ENCODE results near the gene NOC3L.
"Not testable (repeated sequence)": the region's sequence is repeated elsewhere in the genome, so short reads cannot be mapped to it uniquely, and the experiment has no call there.

The NOC3L gene

GRCh38 chr10:94362360-94363250 lies at the start of gene NOC3L:
Gene NOC3L (minus strand): TSS chr10:94362939. CDS start chr10:94362838, 101 bp downstream.
- Mint-ChIP-seq H3K4me3 (peak within 1 kb of the TSS; percentile 95), H3K36me3 (ENCODE audit: low read depth) (peaks cover 17% of the 10 kb centered on the region)

DNA sequence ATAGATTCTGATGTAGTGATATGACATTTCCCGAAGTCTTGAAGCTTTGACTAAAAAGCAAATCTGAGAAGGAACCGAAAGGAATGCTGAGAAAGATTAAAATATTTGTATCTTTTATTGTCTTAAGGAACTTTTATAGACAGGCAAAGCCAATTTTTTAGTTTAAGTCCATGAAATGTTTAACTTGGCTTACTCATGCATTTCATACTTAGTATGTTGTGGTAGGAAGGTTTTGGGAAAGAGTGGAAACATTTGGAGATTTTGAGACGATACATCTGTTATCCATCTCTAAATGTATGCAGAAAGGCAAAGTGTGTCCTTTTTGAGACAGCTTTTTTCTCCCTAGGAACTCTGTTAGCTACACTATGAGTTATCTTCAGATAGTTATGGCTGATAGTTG lies 49.7 kb upstream of the NOC3L start:
- Mint-ChIP-seq H3K4me1 (ENCODE audit: low read depth) (no peaks in the 10 kb centered on the region), H3K27ac (no peak overlapping the region), H3K27me3 (ENCODE audit: low read depth) (peaks cover 34% of the 10 kb centered on the region), H3K9me3 (no peaks in the 10 kb centered on the region), H3K36me3 (ENCODE audit: low read depth) (no peaks in the 10 kb centered on the region), H3K4me3 (no peak overlapping the region)

More at GRCh38 chr10:94362360-94363250, at the start of gene NOC3L:
- H3K4me1 Mint-ChIP-seq (ENCODE audit: low read depth): peaks cover 22% of the 10 kb centered on the region
- H3K27me3 Mint-ChIP-seq (ENCODE audit: low read depth): peaks cover 17% of the 10 kb centered on the region
- no peaks in the 10 kb centered on the region for H3K9me3 Mint-ChIP-seq
- H3K27ac Mint-ChIP-seq: peak within 1 kb of the TSS; percentile 96

DNA sequence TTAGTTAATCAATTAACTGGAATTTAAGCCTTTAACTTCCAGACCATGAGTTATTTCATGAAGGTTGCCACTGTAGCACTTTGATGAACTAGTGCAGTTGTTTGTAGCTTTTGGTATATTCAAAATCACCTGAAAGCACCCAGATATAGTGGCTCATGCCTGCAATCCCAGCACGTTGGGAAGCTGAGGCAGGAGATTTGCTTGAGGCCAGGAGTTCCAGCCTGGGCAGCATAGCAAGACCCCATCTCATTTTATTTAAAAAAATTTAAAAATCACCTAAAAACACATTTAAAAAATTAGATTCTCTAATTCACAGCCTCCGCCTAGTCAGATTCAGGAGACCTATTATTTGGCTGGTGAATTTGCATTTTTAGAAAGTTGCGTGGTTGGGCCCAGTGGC lies 48.6 kb upstream of the NOC3L start:
- Mint-ChIP-seq H3K4me1 (ENCODE audit: low read depth) (no peaks in the 10 kb centered on the region), H3K36me3 (ENCODE audit: low read depth) (no peaks in the 10 kb centered on the region), H3K27me3 (ENCODE audit: low read depth) (peaks cover 46% of the 10 kb centered on the region), H3K27ac (no peak overlapping the region), H3K4me3 (no peak overlapping the region), H3K9me3 (no peaks in the 10 kb centered on the region)

DNA sequence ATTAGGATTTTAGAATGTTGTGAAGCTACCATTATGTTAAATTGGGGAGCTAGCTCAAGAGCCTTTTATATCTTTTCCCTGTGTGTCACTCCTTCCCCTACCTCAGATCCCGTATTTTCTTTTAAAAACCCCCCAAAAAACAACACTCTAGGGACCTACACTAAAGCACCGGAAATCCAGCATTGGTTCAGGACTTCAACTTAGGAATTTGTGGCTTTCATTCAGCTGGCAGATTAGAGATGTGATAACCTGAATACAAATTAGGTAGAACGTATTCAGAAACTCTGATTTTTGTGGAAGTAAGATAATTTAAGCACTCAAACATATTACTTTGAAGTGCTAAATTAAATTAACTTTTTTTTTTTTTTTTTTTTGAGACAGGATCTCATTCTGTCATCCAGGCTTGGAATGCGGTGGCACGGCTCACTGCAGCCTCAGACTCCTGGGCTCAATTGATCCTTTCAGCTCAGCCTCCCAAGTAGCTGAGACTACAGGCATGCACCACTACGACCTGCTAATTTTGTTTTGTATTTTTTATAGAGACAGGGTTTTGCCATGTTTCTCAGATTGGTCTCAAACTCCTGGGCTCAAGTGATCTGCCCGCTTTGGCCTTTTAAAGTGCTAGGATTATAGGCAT lies 46.4 kb upstream of the NOC3L start:
- no peak overlapping the region for H3K4me3 Mint-ChIP-seq
- no peaks in the 10 kb centered on the region for H3K36me3 Mint-ChIP-seq (ENCODE audit: low read depth)
- H3K4me1 Mint-ChIP-seq (ENCODE audit: low read depth): no peaks in the 10 kb centered on the region
- H3K27me3 Mint-ChIP-seq (ENCODE audit: low read depth): peaks cover 62% of the 10 kb centered on the region
- no peaks in the 10 kb centered on the region for H3K9me3 Mint-ChIP-seq
- no peak overlapping the region for H3K27ac Mint-ChIP-seq

DNA sequence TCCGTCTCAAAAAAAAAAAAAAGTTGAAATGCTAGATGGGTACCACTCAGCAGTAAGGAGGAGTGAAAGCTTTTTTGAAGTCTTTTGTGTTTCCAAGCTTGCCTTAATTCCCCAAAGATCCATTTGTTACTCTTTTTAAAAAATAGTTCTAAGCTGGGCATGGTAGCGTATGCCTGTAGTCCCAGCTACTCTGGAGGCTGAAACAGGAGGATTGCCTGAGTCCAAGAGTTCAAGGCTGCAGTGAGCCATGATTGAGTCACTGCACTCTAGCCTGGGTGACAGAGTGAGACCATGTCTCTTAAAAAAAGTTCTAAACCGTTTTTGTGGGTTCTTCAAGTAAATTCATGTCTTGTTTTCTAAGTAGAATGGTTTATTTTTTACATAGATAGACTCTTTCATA lies 44.9 kb upstream of the NOC3L start:
- Mint-ChIP-seq H3K27me3 (ENCODE audit: low read depth) (peaks cover 65% of the 10 kb centered on the region), H3K4me3 (no peak overlapping the region), H3K4me1 (ENCODE audit: low read depth) (peaks cover 4% of the 10 kb centered on the region), H3K36me3 (ENCODE audit: low read depth) (no peaks in the 10 kb centered on the region), H3K27ac (no peak overlapping the region), H3K9me3 (no peaks in the 10 kb centered on the region)

DNA sequence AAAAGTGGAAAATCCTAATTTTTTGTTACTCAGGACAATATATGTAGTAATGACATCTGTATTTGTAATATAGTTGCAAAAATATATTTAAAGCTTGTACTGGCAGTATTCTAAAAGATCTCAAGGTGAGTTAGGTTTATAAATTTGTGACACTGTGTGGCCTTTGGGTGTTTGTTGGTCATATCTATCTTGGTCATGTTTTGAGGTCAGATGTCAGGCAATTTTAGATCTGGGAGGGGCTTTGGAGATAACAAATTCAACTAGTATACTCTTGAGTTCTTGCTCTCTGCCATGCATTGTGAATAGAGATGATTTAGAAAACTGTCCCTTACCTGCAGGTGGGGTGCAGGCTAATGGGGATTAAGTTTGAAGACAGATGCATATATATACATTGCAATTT lies 42.7 kb upstream of the NOC3L start:
- Mint-ChIP-seq H3K4me3 (no peak overlapping the region), H3K4me1 (ENCODE audit: low read depth) (peaks cover 7% of the 10 kb centered on the region), H3K27me3 (ENCODE audit: low read depth) (peaks cover 71% of the 10 kb centered on the region), H3K9me3 (no peaks in the 10 kb centered on the region), H3K36me3 (ENCODE audit: low read depth) (no peaks in the 10 kb centered on the region), H3K27ac (no peak overlapping the region)

- H3K4me3 Mint-ChIP-seq: peak overlapping the region; percentile 79
- H3K36me3 Mint-ChIP-seq (ENCODE audit: low read depth): no peaks in the 10 kb centered on the region
- H3K9me3 Mint-ChIP-seq: no peaks in the 10 kb centered on the region
- peak overlapping the region; percentile 15 for H3K27ac Mint-ChIP-seq
- H3K27me3 Mint-ChIP-seq (ENCODE audit: low read depth): peaks cover 73% of the 10 kb centered on the region
- H3K4me1 Mint-ChIP-seq (ENCODE audit: low read depth): peaks cover 7% of the 10 kb centered on the region
These were observed 40.9 kb upstream of the NOC3L start for GRCh38 chr10:94403380-94404213.

DNA sequence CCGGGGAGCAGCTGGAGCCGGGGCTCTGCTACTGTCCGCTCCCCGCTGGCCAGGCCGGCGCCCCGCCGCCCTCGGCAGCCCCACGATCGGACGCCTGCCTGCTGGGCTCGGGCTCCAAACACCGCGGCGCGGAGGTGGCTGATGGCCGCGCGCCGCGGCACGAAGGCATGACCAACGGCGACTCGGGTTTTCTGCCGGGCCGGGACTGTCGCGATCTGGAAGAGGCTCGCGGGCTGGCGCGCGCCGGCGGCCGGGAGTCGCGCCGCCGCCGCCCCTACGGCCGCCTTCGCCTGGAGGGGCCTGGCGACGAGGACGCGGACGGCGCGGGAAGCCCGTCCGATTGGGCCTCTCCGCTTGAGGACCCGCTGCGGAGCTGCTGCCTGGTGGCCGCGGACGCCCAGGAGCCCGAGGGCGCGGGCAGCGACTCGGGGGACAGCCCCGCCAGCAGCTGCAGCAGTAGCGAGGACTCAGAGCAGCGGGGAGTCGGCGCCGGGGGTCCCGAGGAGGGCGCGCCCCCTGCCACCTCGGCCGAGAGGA lies 40.2 kb upstream of the NOC3L start:
- Mint-ChIP-seq H3K36me3 (ENCODE audit: low read depth) (no peaks in the 10 kb centered on the region), H3K27me3 (ENCODE audit: low read depth) (peaks cover 68% of the 10 kb centered on the region), H3K4me1 (ENCODE audit: low read depth) (peaks cover 7% of the 10 kb centered on the region), H3K4me3 (no peak overlapping the region), H3K9me3 (no peaks in the 10 kb centered on the region), H3K27ac (no peak overlapping the region)

DNA sequence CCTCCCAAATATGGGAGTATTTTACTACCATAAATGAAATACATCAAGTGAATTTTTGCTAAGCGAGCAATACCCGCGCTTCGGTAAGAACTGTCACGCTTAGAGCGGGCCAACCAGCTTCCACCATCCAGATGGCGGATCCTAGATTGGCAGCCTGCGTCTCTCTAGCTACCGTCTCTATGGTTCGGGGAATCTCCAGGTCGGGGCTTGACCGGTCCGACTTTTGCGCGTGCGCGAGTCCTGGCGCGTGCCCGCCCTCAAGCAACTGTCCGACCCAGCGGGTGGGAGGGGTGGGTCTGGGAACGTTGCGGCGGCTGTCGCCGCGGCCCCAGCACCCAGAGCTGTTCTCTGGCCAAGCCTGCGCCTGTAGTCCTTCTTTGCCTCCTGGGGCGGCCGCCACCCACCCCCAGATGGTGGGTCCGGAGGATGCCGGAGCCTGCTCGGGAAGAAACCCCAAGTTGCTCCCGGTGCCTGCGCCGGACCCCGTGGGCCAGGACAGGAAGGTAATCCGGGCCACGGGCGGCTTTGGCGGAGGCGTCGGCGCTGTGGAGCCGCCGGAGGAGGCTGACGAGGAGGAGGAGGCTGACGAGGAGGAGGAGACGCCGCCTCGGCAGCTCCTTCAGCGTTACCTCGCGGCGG lies 39.6 kb upstream of the NOC3L start, which contains the start of gene TBC1D12:
TBC1D12 (plus strand) TSS at position 338 of the 639 bp plus-strand sequence; CDS start at position 411, 73 bp downstream.
- Mint-ChIP-seq H3K27me3 (ENCODE audit: low read depth) (peaks cover 67% of the 10 kb centered on the region), H3K27ac (no peak within 1 kb of the TSS)

GRCh38 chr10:94398762-94399161 lies 36.0 kb upstream of the NOC3L start:
- Mint-ChIP-seq H3K36me3 (ENCODE audit: low read depth) (no peaks in the 10 kb centered on the region), H3K27ac (no peak overlapping the region), H3K4me1 (ENCODE audit: low read depth) (peaks cover 5% of the 10 kb centered on the region), H3K9me3 (no peaks in the 10 kb centered on the region), H3K27me3 (ENCODE audit: low read depth) (peaks cover 34% of the 10 kb centered on the region), H3K4me3 (no peak overlapping the region)

More for the DNA sequence above, 39.6 kb upstream of the NOC3L start, which contains the start of gene TBC1D12:
- H3K4me3 Mint-ChIP-seq: peak within 1 kb of the TSS; percentile 62
- H3K9me3 Mint-ChIP-seq: no peaks in the 10 kb centered on the region
- peaks cover 7% of the 10 kb centered on the region for H3K4me1 Mint-ChIP-seq (ENCODE audit: low read depth)
- no peaks in the 10 kb centered on the region for H3K36me3 Mint-ChIP-seq (ENCODE audit: low read depth)

- Mint-ChIP-seq H3K27ac (no peak overlapping the region), H3K9me3 (no peaks in the 10 kb centered on the region), H3K4me1 (ENCODE audit: low read depth) (peaks cover 3% of the 10 kb centered on the region), H3K4me3 (no peak overlapping the region), H3K36me3 (ENCODE audit: low read depth) (no peaks in the 10 kb centered on the region), H3K27me3 (ENCODE audit: low read depth) (peaks cover 30% of the 10 kb centered on the region)
These were observed 35.0 kb upstream of the NOC3L start for GRCh38 chr10:94397549-94398370.

DNA sequence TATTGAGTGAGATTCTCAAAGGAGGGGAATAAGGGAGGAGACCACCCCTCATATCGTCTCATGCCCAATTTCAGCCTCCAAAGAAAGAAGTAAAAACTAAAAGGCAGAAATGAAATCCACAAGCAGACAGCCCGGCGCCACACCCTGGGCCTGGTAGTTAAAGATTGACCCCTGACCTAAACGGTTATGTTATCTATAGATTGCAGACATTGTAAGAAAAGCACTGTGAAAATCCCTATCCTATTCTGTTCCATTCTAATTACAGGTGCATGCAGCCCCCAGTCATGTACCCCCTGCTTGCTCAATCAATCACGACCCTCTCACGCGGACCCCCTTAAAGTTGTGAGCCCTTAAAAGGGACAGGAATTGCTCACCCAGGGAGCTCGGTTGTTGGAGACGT lies 29.4 kb upstream of the NOC3L start:
- H3K9me3 Mint-ChIP-seq; H3K36me3 Mint-ChIP-seq (ENCODE audit: low read depth); H3K4me3 Mint-ChIP-seq; H3K27me3 Mint-ChIP-seq (ENCODE audit: low read depth); H3K27ac Mint-ChIP-seq; H3K4me1 Mint-ChIP-seq (ENCODE audit: low read depth): not testable (repeated sequence)

- not testable (repeated sequence) for H3K36me3 Mint-ChIP-seq (ENCODE audit: low read depth); H3K27ac Mint-ChIP-seq; H3K4me1 Mint-ChIP-seq (ENCODE audit: low read depth); H3K9me3 Mint-ChIP-seq; H3K4me3 Mint-ChIP-seq
- peaks cover 11% of the 10 kb centered on the region for H3K27me3 Mint-ChIP-seq (ENCODE audit: low read depth)
These were observed 23.0 kb upstream of the NOC3L start for GRCh38 chr10:94385733-94386132.
